NOMO-1 treated with dmso at 0.1 percent for 144 hours (cell line): Measurements from ENCODE around the gene JTB.
"Not testable (repeated sequence)": the region's sequence is repeated elsewhere in the genome, so short reads cannot be mapped to it uniquely, and the experiment has no call there.

Experiments
- DNase-seq: peaks from one replicate; lab custom pipeline; 2025; ENCODE audit not compliant: unreplicated experiment; lab: John Stamatoyannopoulos, UW

The JTB gene

DNA sequence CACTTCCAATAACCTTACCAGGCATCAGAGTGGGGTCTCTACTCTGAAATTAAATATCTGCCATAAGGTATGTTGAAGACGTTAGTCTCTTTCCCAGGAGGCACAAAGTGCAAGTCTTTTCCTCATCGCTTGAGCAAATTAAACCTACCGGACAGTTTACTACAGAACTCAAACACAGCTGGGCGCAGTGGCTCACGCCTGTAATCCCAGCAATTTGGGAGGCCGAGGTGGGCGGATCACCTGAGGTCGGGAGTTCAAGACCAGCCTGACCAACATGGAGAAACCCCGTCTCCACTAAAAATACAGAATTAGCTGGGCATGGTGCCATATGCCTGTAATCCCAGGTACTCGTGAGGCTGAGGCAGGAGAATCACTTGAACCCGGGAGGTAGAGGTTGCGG, 1.6 kb upstream of the JTB start:
- DNase-seq: not testable (repeated sequence)

DNA sequence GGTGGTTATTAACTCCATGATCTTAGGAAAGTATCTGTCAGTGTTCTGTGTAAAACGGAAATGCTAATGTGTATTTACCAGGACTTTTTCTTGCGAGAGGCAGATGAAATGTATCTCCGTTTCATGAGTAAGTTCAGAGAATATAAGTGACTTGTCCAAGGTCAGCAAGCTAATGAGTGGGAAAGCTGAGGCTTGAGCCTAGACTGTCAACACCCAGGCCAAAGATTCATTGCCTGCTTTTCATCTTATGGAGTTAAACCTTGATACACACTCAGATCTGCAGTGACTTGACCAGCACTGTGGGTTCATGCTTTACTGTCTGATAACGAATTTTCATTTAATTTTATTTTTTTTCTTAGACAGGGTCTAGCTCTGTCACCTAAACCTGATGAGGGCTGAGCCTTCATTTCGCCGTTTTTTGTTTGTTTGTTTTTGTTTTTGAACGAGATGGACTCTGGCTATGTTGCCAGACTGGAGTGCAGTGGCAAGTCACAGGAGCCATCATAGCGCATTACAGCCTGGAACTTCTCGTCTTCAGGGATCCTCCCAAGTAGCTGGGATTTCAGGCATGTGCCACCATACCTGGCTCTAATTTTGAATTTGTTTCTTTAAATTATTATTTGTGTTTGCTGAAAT, 918 bp upstream of the JTB start:
- DNase-seq: no peak

DNA sequence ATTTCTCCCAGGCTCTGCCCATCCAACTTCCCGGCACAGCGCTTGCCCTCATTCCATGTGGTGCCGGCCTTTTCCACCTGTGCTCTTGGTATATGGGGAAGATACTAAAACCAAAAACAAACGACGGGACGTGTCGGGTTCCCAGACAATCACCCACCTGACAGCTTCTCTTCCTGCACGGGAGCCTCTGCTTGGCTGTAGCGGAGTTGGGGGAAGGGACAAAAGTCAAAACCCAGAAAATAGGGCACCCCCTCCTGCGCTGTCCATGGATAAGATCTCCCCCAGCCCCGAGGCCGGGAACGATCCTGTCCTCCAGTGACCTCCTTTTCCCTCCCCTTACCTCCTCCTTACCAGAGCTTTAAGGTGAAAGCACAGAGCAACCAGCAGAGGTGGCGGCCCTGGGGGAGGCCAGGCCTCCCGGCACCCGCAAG, 640 bp downstream of the JTB start:
- no peak for DNase-seq

DNA sequence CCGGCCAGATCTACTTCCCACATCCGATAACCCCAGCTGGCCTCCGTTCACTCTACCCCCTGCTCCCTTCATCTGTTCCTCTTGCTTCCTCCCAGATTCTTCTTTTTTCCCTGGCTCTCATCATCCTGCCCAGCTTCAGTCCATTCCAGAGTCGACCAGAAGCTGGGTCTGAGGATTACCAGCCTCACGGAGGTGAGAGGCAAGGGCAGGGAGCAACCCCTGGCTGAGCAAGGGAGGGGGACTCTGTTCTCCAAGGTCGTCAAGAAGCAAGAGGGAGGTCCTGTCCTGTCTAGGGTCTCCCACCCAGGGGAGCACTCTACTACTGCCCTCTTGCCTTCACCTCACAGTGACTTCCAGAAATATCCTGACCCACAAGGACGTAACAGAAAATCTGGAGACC, 3.9 kb downstream of the JTB start:
- no peak for DNase-seq

DNA sequence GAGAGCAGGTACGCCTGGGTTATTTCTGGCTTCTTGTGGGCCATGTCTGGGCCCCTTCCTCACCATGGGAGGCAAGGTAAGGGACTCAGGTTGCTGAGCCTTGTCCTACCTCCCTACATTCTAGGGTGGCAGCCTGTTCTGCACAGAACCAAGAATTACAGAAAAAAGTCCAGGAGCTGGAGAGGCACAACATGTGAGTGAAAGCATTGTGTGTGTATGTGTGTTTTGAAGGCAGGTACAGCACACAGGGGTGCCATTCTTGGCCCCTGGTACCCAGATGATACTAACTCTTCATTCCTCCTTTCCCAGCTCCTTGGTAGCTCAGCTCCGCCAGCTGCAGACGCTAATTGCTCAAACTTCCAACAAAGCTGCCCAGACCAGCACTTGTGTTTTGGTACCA, 4.4 kb downstream of the JTB start:
- no peak for DNase-seq

DNA sequence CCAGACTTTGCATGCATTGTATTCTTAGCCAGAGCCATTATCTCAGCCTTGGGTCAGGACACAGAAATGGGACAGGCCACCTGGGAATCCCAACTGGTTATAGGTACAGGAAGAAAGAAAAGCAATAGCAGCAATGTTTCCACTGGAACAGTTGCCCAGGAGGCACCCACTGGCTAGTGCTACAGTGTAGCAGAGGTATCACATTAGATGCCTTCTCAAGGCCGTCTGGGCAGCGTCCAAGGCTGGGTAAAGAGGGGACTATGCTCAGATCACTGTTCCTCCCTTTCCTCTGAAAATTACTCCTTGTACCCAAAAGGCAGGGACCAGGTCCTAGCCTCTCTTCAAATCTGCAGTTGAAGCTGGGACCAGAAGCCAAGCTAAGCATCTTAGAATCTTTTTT, 7.1 kb downstream of the JTB start:
- DNase-seq: no peak

DNA sequence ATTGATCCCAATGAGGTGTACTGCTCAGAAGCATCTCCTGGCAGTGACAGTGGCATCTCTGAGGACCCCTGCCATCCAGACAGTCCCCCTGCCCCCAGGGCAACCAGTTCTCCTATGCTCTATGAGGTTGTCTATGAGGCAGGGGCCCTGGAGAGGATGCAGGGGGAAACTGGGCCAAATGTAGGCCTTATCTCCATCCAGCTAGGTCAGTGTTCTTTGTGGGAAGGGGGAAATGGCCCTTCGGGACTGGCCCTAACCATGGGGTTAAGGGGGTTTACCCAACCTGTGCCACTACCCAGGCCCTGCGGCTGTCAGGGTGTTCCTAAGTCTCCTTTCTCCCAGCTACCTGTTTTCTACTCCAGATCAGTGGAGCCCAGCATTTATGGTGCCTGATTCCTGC, 8.5 kb downstream of the JTB start:
- no peak for DNase-seq

DNA sequence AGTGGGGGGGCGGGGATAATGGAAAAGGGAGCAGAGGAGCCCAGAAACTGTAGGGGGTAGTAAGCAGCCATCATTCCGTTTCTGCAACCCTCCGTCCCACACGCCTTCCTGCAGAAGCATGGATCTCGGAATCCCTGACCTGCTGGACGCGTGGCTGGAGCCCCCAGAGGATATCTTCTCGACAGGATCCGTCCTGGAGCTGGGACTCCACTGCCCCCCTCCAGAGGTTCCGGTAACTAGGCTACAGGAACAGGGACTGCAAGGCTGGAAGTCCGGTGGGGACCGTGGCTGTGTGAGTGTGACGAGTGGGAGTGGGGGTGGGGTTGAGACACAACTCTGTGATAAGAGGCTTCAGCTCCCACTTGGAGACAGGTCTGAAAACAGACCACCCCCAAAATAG, 9.1 kb downstream of the JTB start:
- no peak for DNase-seq

DNA sequence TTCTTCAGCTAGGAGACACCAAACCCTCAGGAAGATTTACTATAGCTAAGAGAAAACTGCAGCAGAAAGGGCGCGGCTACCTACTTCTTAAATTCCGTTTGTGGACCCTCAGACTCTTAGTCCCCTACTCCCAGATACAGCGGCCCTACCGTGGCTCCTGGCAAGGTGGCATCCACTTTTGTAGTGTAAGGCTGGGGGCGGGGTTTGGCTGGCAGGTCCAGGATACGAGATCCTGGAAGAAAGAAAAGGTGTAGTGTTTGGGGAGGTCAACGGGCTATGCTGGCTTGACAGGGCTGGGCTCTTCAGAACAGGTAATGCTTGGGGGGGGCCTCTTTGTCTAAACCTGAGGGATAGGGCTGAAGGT, 9.5 kb downstream of the JTB start:
- DNase-seq: no peak

DNA sequence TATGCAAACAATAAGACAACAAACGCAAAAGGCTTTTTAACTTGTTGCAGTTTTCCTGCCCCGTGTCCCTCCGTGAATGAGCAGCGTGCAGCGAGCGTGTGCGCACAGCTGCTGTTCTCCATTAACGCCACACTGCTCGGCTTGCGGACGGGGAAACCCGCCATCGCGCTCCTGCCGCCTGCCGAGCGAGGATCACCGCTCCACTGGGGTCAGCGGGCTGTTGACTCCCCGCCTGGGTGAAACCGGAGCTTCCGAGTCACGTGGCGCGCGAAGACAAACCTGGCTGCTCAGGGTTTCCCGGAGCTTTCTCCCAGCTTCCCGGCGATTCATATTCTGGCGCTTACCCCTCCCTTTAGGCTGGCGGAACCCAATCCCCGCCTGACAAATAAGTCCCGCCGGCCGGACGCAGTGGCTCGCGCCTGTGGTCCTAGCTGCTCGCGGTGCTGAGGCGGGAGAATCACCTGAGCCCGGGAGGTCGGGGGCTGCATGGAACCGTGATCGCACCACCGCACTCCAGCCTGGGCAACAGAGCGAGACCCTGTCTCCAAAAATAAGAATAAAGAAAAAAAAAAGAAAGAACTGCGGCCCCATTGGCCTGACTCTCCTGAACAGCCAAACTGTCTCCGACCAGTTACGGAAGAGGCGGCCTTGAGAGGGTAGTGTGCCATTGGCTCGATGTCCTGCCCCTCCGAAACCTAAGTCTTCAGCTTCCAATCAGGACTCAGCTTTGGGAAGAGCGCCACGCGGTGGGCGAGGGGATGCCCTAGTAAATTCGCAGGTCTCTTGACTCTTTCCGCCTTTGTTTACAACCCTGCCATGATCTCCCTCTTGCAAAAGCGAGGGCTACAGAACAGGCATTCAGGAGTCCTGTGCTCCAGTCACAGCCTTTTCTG, 10.1 kb downstream of the JTB start, which contains the start of gene CREB3L4:
TSS of gene CREB3L4 (plus strand) at position 796 of the 893 bp plus-strand sequence. CDS start 624 bp downstream, outside the sequence.
- peak; percentile 96 for DNase-seq

DNA sequence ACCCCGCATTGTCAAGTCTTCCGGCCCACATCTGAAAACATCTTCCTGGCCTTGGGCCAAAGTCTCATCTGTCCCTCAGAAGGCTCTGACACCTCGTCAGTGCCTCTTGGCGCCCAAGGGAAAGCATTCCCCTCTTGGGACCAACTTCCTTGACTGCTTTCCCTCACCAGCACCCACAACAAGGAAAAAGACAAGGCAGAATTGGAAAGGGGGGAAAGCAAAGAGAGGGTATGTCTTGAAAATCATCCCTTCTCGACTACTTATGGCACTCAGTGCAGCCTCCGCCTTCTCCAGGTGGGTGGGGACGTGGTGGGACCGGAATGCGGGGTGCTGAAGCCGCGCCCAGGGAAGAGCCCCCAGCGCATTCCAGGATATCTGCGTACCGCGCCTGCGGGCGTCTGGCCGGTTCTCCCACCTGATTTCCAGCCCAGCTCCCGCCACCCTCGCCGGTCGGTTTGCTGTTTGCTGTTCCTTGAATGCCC, 13.6 kb downstream of the JTB start:
- no peak for DNase-seq

DNA sequence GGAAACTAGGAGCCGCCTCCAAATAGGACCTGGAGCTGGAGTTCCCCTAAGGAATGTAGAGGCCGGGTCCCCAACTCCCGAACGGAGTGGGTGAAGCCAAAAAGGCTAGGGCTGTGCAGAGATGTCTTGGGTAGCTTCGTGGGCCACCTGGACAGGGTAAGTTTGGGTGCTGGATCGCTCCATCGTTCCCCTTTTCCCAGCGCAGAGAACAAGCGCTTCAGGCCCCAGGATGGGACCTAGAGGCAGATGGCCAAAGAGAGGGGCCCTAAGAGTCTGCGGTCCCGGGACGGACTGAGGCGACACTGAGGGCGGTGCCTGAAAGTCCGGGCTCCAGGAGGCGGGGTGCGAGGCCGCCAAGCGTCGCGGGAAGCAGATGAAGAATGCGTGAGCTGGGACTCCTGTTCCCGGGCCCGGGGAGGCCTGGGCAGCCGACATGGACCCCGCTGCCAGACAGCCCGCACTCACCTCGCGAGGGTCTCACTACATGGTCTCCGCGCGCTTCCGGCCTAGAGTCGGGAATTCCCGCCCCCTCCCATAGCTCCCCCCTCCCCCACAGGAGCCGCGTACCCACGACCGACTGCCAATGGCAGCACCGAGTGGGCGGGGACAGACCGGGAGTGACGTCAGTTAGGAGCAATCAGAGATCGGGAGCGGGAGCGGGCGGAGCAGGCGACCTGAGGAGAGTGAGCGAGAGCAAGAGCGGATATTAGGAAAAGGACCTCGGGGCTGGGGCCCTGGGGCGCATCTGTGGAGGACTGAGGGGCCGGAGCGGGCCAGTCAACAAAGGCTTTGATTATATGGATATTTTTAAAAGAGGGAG, 14.2 kb downstream of the JTB start, which contains the start of gene SLC39A1:
TSS of gene SLC39A1 (minus strand) at position 508 of the 820 bp plus-strand sequence. CDS start 822 bp downstream, outside the sequence.
- peak; percentile 96 for DNase-seq

DNA sequence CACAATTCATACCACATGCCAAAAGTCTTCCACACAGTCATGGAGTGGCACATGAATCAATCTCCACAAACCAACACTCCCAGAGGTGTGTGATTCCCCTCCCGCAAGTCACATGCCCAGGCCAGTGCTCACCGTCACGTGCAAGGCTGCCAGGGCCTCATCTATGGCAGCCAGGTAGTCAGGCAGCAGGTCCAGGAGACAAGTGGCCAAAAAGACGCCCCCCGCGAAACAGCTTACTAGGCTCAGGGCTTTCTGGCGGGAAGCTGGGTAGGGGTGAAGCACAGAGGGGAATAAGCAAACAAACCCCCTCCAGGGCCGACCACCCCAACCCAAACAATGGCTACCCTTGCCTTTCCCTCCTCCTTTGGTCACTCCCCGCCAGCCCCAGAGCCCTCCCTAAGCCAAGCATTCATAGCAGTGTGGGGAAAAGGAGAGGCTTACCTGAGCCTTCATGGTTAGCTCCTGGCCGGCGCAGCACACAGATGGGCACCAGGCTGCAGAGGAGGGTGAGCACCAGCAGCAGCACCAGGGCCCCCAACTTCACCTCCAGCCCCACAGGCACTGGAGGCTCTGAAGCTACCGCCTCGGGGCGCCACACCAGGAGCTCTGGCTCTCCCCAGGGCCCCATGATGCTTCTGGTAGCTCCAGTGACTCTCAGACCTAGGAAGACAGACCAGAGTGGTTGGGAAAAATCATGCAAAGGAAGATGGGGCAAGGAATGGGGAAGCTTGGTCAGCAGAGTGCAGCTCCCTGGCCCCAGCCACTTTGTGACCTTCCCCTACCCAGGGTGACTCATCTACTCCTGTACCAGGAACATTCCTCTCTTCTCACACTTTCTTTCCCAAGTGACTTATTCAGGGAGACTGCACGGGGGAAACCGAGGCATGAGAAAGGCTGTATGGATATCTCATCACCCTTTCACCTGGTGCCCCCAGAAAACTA, 15.1 kb downstream of the JTB start:
- no peak for DNase-seq

DNA sequence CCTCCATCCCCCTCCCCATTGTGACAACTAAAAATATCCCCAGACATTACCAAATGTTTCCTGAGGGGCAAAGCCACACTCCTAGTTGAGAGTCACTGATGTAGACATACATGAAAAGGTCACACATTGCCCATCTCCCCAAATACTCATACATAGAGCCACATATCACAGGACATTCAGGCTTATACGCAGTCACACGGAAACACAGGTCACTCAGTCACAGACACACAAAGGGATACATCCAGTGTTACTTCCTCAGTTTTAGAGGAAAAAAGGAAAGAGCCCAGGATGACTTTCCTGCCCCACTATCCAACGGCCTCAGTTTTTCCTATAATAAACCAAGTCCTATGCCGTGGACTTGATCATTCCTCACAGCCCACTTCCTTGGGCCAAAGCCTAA, 16.1 kb downstream of the JTB start:
- DNase-seq: no peak

DNA sequence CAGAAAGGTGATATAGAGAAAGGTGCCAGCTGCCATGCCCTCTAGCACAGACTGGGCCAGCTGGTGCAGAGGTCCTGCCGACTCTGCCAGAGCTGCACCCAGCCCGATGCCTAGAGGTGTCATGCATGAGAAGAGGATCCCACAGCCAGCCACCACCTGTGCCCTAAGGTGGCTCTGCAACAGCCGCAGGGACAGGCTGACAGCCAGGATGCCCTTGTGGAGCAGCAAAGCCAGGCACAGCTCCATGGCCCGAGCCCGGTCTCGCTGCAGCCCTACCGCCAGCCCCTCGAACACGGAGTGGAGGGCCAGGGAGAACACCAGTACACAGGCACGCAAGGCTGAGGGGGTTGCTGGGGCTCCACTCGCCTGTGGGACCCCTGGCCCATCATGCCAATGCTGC, 17.3 kb downstream of the JTB start:
- no peak for DNase-seq

DNA sequence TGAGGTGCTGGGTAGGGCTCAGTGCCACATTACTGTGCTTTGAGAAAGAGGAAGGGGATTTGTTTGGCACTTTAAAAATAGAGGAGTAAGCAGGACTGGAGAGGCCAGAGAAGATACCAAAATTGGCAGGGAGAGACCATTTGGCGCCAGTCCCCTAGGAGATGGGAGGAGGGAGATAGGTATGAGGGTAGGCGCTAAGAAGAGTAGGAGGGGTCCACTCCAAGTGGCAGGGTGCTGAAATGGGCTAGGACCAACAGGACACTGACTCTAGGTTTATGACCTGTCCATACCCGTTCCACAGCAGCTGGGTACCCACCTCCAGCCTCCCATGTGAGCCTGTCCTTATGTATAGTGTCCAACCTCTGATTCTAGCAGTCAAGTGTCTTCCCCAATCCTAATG, 18.0 kb downstream of the JTB start:
- no peak for DNase-seq

DNA sequence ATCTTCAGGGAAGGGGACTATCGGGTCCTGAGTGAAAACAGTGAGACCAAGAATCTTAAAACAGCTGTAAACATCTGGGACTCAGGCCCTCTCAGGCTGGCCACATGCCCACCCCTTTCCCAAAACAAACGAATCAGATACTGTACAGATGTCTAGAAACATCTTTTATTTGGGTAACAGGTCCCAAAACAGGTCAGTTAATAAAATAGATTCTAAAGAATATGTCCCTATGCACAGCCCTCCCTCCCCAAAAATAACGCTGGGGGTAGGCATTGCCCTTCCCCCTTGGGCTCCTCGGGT, 18.6 kb downstream of the JTB start:
- no peak for DNase-seq

DNA sequence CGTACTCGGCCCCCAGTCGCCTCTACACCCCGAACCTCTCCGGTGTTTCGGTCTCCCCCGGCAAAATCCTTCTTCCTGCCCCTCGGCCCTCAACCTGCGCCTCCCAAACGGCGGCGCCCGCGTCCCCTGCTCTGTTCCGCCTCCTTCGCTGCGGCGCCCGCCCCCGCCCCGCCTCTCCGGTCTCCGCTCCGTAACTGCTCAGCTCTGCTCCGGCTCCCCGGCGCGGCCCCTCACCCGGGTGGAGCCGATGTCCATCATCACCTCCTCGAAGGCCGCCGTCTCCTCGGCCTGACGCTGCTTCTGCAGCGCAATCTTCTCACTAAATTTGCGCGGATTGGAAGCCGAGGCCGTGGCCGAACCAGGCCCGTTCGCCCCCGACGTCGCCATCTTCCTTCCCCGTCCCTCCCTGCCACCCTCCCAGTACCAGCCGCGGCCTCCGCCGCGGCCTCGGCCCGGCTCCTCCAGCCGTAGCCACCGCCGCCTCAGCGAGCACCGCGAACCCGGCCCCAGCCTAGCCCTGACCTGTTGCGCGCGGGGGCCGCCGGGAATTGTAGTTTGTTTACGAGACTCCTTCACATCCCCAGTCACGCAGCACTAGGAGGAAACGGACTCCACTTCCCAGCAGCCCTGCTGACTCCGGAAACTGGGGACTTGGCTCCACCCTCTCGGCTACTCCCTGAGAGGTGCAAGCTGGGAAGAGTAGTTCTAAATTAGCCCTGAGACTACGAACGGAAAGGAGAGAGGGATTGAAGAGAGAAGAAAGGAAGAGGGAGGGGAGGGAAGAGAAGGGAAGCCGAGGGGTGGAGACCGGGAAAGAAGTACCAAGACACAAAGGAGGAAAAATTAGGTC, 19.1 kb downstream of the JTB start, which contains the start of gene CRTC2:
TSS of gene CRTC2 (minus strand) at position 502 of the 850 bp plus-strand sequence. CDS start at position 387, 115 bp downstream.
- DNase-seq: peak; percentile 99

DNA sequence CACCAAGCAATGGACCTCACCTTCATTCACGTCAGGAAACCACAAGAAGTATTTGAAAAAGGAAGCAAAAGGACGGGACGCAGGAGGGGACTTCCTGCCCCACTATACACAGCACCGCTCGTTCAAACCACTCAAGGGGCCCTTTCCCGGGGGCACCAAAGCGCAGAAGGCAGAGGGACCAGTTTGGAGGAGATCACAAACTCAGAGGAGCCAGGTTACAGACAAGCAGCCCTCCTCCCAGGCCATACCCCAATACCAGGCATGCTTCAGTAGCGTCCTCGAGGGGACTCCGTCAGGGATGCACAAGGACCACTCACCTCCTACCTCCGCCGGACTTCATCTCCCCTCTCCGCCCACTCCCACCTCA, 19.7 kb downstream of the JTB start:
- DNase-seq: no peak
